ENCODE data around the gene GGCT. TPM values are rescaled to one million over a fixed set of nuclear protein-coding genes. Genes with fewer than 3 reads are reported as not detected.
"Not testable (repeated sequence)": the region's sequence is repeated elsewhere in the genome, so short reads cannot be mapped to it uniquely, and the experiment has no call there.

GGCT gene
- total RNA-seq, 2 experiments from 2014 or later, result 60.5 to 68.0 TPM

- no peak for DNase-seq
- ChIA-PET CTCF (interaction anchor here (1.1 to 1.7 kb wide), 2 partner anchors 62 to 227 kb away, joined by 3 to 5 read pairs; no protein-coding TSS in a partner anchor), POLR2A (no interaction called here)
- intact Hi-C loops (cut with micrococcal nuclease), result loop anchor here (10.0 kb wide), 2 partner anchors 158 to 1992 kb away; partner anchors contain the start of genes AVL9 and LSM5
- no peak overlapping the region for H3K27ac Mint-ChIP-seq
- no peaks in the 10 kb centered on the region for H3K27me3 Mint-ChIP-seq
- H3K4me1 Mint-ChIP-seq (ENCODE audit: low read depth), result peaks cover 38% of the 10 kb centered on the region
- no peak overlapping the region for H3K4me3 Mint-ChIP-seq
- H3K9me3 Mint-ChIP-seq, result no peaks in the 10 kb centered on the region
- peaks cover 23% of the 10 kb centered on the region for H3K36me3 Mint-ChIP-seq
Observed at GRCh38 chr7:30502470-30503251, 2.0 kb downstream of the GGCT start.

GRCh38 chr7:30501264-30501663 lies 3.4 kb downstream of the GGCT start:
- Mint-ChIP-seq H3K4me1 (ENCODE audit: low read depth) (peaks cover 38% of the 10 kb centered on the region), H3K9me3 (no peaks in the 10 kb centered on the region)

GRCh38 chr7:30493228-30493627 lies 11.4 kb downstream of the GGCT start:
- Mint-ChIP-seq H3K4me1 (ENCODE audit: low read depth) (no peaks in the 10 kb centered on the region), H3K9me3 (peaks cover 21% of the 10 kb centered on the region), H3K4me3 (no peak overlapping the region), H3K36me3 (peaks cover 33% of the 10 kb centered on the region), H3K27ac (no peak overlapping the region), H3K27me3 (no peaks in the 10 kb centered on the region)
- POLR2A ChIA-PET, result interaction anchor here (0.7 kb wide), 1 partner anchor 14 kb away, joined by 3 read pairs; no protein-coding TSS in a partner anchor
- intact Hi-C loops (cut with micrococcal nuclease), result no loop called here
- DNase-seq, result no peak
- CTCF ChIA-PET, result no interaction called here

More at GRCh38 chr7:30501264-30501663, 3.4 kb downstream of the GGCT start:
- Mint-ChIP-seq H3K36me3 (peaks cover 31% of the 10 kb centered on the region), H3K27ac (no peak overlapping the region), H3K27me3 (no peaks in the 10 kb centered on the region), H3K4me3 (no peak overlapping the region)
- no peak for DNase-seq
- ChIA-PET POLR2A (no interaction called here), CTCF (interaction anchor here (0.6 kb wide), 1 partner anchor 64 kb away, joined by 3 read pairs; no protein-coding TSS in a partner anchor)
- intact Hi-C loops (cut with micrococcal nuclease), result loop anchor here (10.0 kb wide), 2 partner anchors 156 to 1994 kb away; partner anchors contain the start of genes AVL9 and LSM5

GRCh38 chr7:30491417-30491816 lies 13.2 kb downstream of the GGCT start:
- ChIA-PET CTCF (no interaction called here), POLR2A (no interaction called here)
- Mint-ChIP-seq H3K4me3 (no peak overlapping the region), H3K36me3 (peaks cover 25% of the 10 kb centered on the region), H3K9me3 (peaks cover 21% of the 10 kb centered on the region), H3K27me3 (no peaks in the 10 kb centered on the region), H3K27ac (no peak overlapping the region), H3K4me1 (ENCODE audit: low read depth) (no peaks in the 10 kb centered on the region)
- DNase-seq, result no peak
- intact Hi-C loops (cut with micrococcal nuclease), result no loop called here

- Mint-ChIP-seq H3K4me3 (no peak overlapping the region), H3K27me3 (no peaks in the 10 kb centered on the region), H3K36me3 (peaks cover 4% of the 10 kb centered on the region), H3K27ac (no peak overlapping the region), H3K4me1 (ENCODE audit: low read depth) (no peaks in the 10 kb centered on the region), H3K9me3 (peaks cover 16% of the 10 kb centered on the region)
- ChIA-PET POLR2A (interaction anchor here (1.2 kb wide), 1 partner anchor 9 kb away, joined by 3 read pairs; the partner anchor contains the start of gene NOD1), CTCF (interaction anchor here (0.8 kb wide), 1 partner anchor 9 kb away, joined by 3 read pairs; no protein-coding TSS in a partner anchor)
- DNase-seq, result no peak
- intact Hi-C loops (cut with micrococcal nuclease), result no loop called here
Observed at GRCh38 chr7:30487371-30487770, 17.3 kb downstream of the GGCT start.

GRCh38 chr7:30485667-30486066 lies 19.0 kb downstream of the GGCT start:
- ChIA-PET CTCF (no interaction called here), POLR2A (no interaction called here)
- Mint-ChIP-seq H3K27me3 (no peaks in the 10 kb centered on the region), H3K4me3 (no peak overlapping the region), H3K36me3 (no peaks in the 10 kb centered on the region), H3K27ac (no peak overlapping the region), H3K9me3 (no peaks in the 10 kb centered on the region), H3K4me1 (ENCODE audit: low read depth) (no peaks in the 10 kb centered on the region)
- no peak for DNase-seq
- intact Hi-C loops (cut with micrococcal nuclease), result no loop called here

- DNase-seq; intact Hi-C loops (cut with micrococcal nuclease); POLR2A ChIA-PET; H3K36me3 Mint-ChIP-seq; H3K27ac Mint-ChIP-seq; H3K9me3 Mint-ChIP-seq; H3K27me3 Mint-ChIP-seq; H3K4me3 Mint-ChIP-seq: not testable (repeated sequence)
- H3K4me1 Mint-ChIP-seq (ENCODE audit: low read depth), result peaks cover 24% of the 10 kb centered on the region
- CTCF ChIA-PET, result interaction anchor here (1.0 kb wide), 1 partner anchor 83 kb away, joined by 3 read pairs; no protein-coding TSS in a partner anchor
Observed at GRCh38 chr7:30481416-30481815, 23.2 kb downstream of the GGCT start.

GRCh38 chr7:30479202-30480120 lies 25.2 kb downstream of the GGCT start:
- Mint-ChIP-seq H3K9me3 (no peaks in the 10 kb centered on the region), H3K36me3 (peaks cover 2% of the 10 kb centered on the region), H3K27ac (peak overlapping the region; percentile 73), H3K27me3 (no peaks in the 10 kb centered on the region), H3K4me3 (peak overlapping the region; percentile 91), H3K4me1 (ENCODE audit: low read depth) (peaks cover 44% of the 10 kb centered on the region)
- ChIA-PET POLR2A (interaction anchor here (2.0 kb wide), 1 partner anchor 114 kb away, joined by 6 read pairs; no protein-coding TSS in a partner anchor), CTCF (interaction anchor here (1.3 to 1.8 kb wide), 2 partner anchors 70 to 204 kb away, joined by 3 to 5 read pairs; no protein-coding TSS in a partner anchor)
- intact Hi-C loops (cut with micrococcal nuclease), result loop anchor here (1.0 to 2.0 kb wide), 3 partner anchors 25 to 195 kb away; partner anchors contain the start of genes GGCT and ZNRF2
- peak; percentile 48 for DNase-seq

GRCh38 chr7:30478349-30479201 lies 26.1 kb downstream of the GGCT start, which contains the start of gene NOD1:
Gene NOD1 (minus strand): TSS chr7:30478784. CDS start chr7:30456921, 21,863 bp downstream.
- Mint-ChIP-seq H3K27me3 (no peaks in the 10 kb centered on the region), H3K4me1 (ENCODE audit: low read depth) (peaks cover 51% of the 10 kb centered on the region), H3K36me3 (peaks cover 4% of the 10 kb centered on the region), H3K4me3 (peak within 1 kb of the TSS; percentile 91), H3K9me3 (no peaks in the 10 kb centered on the region), H3K27ac (peak within 1 kb of the TSS; percentile 85)
- peak; percentile 77 for DNase-seq
- ChIA-PET POLR2A (interaction anchor here (0.5 to 2.0 kb wide), 6 partner anchors 9 to 194 kb away, joined by 3 to 6 read pairs (median 3); partner anchors contain the start of gene ZNRF2), CTCF (interaction anchor here (0.8 to 1.8 kb wide), 9 partner anchors 8 to 262 kb away, joined by 3 to 10 read pairs (median 4); no protein-coding TSS in a partner anchor)
- intact Hi-C loops (cut with micrococcal nuclease), result loop anchor here (1.0 to 2.0 kb wide), 4 partner anchors 26 to 452 kb away; partner anchors contain the start of genes FKBP14, GGCT and ZNRF2

GRCh38 chr7:30476459-30477145 lies 28.0 kb downstream of the GGCT start:
- intact Hi-C loops (cut with micrococcal nuclease), result no loop called here
- Mint-ChIP-seq H3K9me3 (no peaks in the 10 kb centered on the region), H3K36me3 (peaks cover 4% of the 10 kb centered on the region), H3K27ac (no peak overlapping the region), H3K4me3 (no peak overlapping the region), H3K4me1 (ENCODE audit: low read depth) (peaks cover 70% of the 10 kb centered on the region), H3K27me3 (no peaks in the 10 kb centered on the region)
- ChIA-PET POLR2A (no interaction called here), CTCF (interaction anchor here (1.0 kb wide), 1 partner anchor 154 kb away, joined by 3 read pairs; no protein-coding TSS in a partner anchor)
- no peak for DNase-seq

Data from activated CD4-positive, alpha-beta memory T cell treated with anti-CD3 and anti-CD28 coated beads for 36 hours (primary cell).